Psoas muscle (tissue), 8 donors: ENCODE measurements around the gene WRAP73. TPM values are rescaled to one million over a fixed set of nuclear protein-coding genes. Genes with fewer than 3 reads are reported as not detected.

ENCODE experiments used
- ATAC-seq, 4 donors: fragments of 200-7000 bp; cut with Tn5 transposase; one replicate each; pipeline ENCODE4 v1.9.1; 2020; ENCODE audit warnings: moderate library complexity in 3 of 4, mild to moderate bottlenecking in 2 of 4
- DNase-seq, 2 donors: peaks; one replicate each; pipeline ENCODE4 v3.0.0-alpha.2; 2020
- H3K27ac ChIP-seq: fragments of 200-600 bp; one replicate; pipeline ENCODE4 v1.8.0; 2022
- H3K27me3 ChIP-seq, 3 donors: fragments of 200-600 bp in 1 of 3; one replicate each; pipeline versions ENCODE4 v1.6.1 to v1.8.0; 2013 to 2022; ENCODE audit warnings: low read length in 2 of 3, mild to moderate bottlenecking in 2 of 3, moderate library complexity in 1 of 3; ENCODE audit not compliant: insufficient read depth in 3 of 3
- H3K36me3 ChIP-seq, 2 donors: fragments of 200-600 bp in 1 of 2; one replicate each; pipeline versions ENCODE4 v1.6.1 to v1.8.0; 2013 to 2022; ENCODE audit warnings: low read depth in 1 of 2, mild to moderate bottlenecking in 1 of 2, moderate library complexity in 1 of 2; ENCODE audit not compliant: insufficient read depth in 1 of 2
- H3K4me1 ChIP-seq: fragments of 200-600 bp; one replicate; pipeline ENCODE4 v1.8.0; 2022
- H3K4me3 ChIP-seq: fragments of 200-600 bp; one replicate; pipeline ENCODE4 v1.8.0; 2022; ENCODE audit warnings: mild to moderate bottlenecking
- H3K9me3 ChIP-seq: fragments of 200-600 bp; one replicate; pipeline ENCODE4 v1.8.0; 2022
- CTCF ChIP-seq: fragments of 200-600 bp; IDR thresholded peaks from one replicate; pipeline ENCODE4 v1.8.0; 2022; ENCODE audit warnings: antibody characterized with exemption
- WGBS, 3 donors: extraction: QIAGEN DNeasy Blood & Tissue Kit; methylation state at CpG; one replicate each; pipeline versions ENCODE4 v1.1.6 to v1.1.7; 2013; 5-methylcytosine and 5-hydroxymethylcytosine counted together
- intact Hi-C, 2 donors: fragments of 100-400 bp; cut with DNase I; formaldehyde crosslinking; loops; one replicate each; pipeline versions ENCODE4 v1.11.0 to v1.14.2; 2022
- polyA plus RNA-seq, 3 donors: library from polyadenylated mRNA; stranded (reverse); fragments of 200-250 nt; gene quantifications; one replicate each; pipeline ENCODE4 v1.2.3, GENCODE V29; 2013
- total RNA-seq, 4 donors: library from RNA; stranded (reverse); fragmentation: NEBNext Ultra II Directional in 2 of 4; extraction: Animal tissue kit (Norgen Biotek cat#: 25700) in 2 of 4; gene quantifications; one replicate each; pipeline versions ENCODE4 v1.2.1 to v1.2.4, GENCODE V29; 2021 to 2023
- donor health status: healthy with polysubstance abuse.
- donor health status: DM: no; HTN: no; CAD: no; lungs with moderate emphysema.
- donor health status: Bipolar disorder and iron deficiency.
- donor health status: healthy.
- donor health status: DM: yes; HTN: yes; CAD: no.
- donor health status: DM: no; HTN: no; CAD: no.
- donor health status: DM: no; HTN: no; CAD: no.
- donor health status: DM: yes; HTN: yes; CAD: no.

Gene WRAP73
- total and polyA plus RNA-seq, 7 donors = 10.8 to 21.8 (median 12.6) TPM

GRCh38 chr1:3697104-3697503 lies 47.2 kb upstream of the WRAP73 start:
- WGBS, 3 donors = 82 to 93% (median 91%) methylated on average over 16 to 22 of the region's 22 CpGs
- intact Hi-C loops = loop anchor here in 1 of 2 donors (2.0 kb wide), 1 partner anchor 28 kb away; no protein-coding TSS in a partner anchor
- H3K4me1 ChIP-seq = no peaks in the 10 kb centered on the region

GRCh38 chr1:3696689-3697088 lies 46.8 kb upstream of the WRAP73 start:
- TF ChIP-seq CTCF = no peak
- H3K27ac ChIP-seq = no peak overlapping the region
- 71 to 80% (median 74%) methylated on average over 7 to 9 of the region's 9 CpGs for WGBS, 3 donors
- peaks cover 0 to 2% (median 0%) of the 10 kb centered on the region in 3 donors for H3K27me3 ChIP-seq
- ATAC-seq = no peak
- DNase-seq = no peak
- no peak overlapping the region for H3K4me3 ChIP-seq
- H3K4me1 ChIP-seq = no peaks in the 10 kb centered on the region
- no peaks in the 10 kb centered on the region for H3K9me3 ChIP-seq
- no peaks in the 10 kb centered on the region for H3K36me3 ChIP-seq
- intact Hi-C loops = loop anchor here in 1 of 2 donors (2.0 kb wide), 1 partner anchor 28 kb away; no protein-coding TSS in a partner anchor

More at GRCh38 chr1:3697104-3697503, 47.2 kb upstream of the WRAP73 start:
- no peak for TF ChIP-seq CTCF
- ATAC-seq (no peak), DNase-seq (no peak)
- Histone ChIP-seq H3K27me3 (peaks cover 0 to 2% (median 0%) of the 10 kb centered on the region in 3 donors), H3K36me3 (no peaks in the 10 kb centered on the region), H3K27ac (no peak overlapping the region), H3K4me3 (no peak overlapping the region), H3K9me3 (no peaks in the 10 kb centered on the region)

- H3K27me3 ChIP-seq = peaks cover 0 to 2% (median 0%) of the 10 kb centered on the region in 3 donors
- intact Hi-C loops = loop anchor here (1.0 to 2.0 kb wide), 2 partner anchors 29 kb away; no protein-coding TSS in a partner anchor
- no peak overlapping the region for H3K27ac ChIP-seq
- ATAC-seq (peak; percentile 86 to 96 (median 92)), DNase-seq (peak in 1 of 2 donors; percentile 75)
- no peaks in the 10 kb centered on the region for H3K4me1 ChIP-seq
- TF ChIP-seq CTCF = peak; percentile 75
- 33 to 36% (median 34%) methylated on average over 33 of the region's 33 CpGs for WGBS, 3 donors
- H3K36me3 ChIP-seq = no peaks in the 10 kb centered on the region
- no peak overlapping the region for H3K4me3 ChIP-seq
- H3K9me3 ChIP-seq = no peaks in the 10 kb centered on the region
Measured at GRCh38 chr1:3695326-3696217, 45.7 kb upstream of the WRAP73 start.

GRCh38 chr1:3693321-3693720 lies 43.4 kb upstream of the WRAP73 start:
- Histone ChIP-seq H3K4me3 (no peak overlapping the region), H3K4me1 (no peaks in the 10 kb centered on the region), H3K27ac (no peak overlapping the region), H3K36me3 (no peaks in the 10 kb centered on the region), H3K9me3 (no peaks in the 10 kb centered on the region), H3K27me3 (peaks cover 0 to 2% (median 0%) of the 10 kb centered on the region in 3 donors)
- intact Hi-C loops = no loop called here
- no peak for ATAC-seq
- DNase-seq = no peak
- no peak for TF ChIP-seq CTCF
- WGBS, 3 donors = 88 to 93% (median 90%) methylated on average over 10 to 11 of the region's 11 CpGs
